Activated effector memory CD4-positive, alpha-beta T cell treated with anti-CD3 and anti-CD28 coated beads, Interleukin-2, amount 50 U/mL, for 16 hours (primary cell): ENCODE measurements around the gene HYLS1.
A peak's percentile ranks its signal among the peaks of the same experiment; 100 is the strongest.

Experiments
- DNase-seq: peaks from one replicate; pipeline ENCODE4 v3.0.0-alpha.2; 2020

Gene HYLS1

DNA sequence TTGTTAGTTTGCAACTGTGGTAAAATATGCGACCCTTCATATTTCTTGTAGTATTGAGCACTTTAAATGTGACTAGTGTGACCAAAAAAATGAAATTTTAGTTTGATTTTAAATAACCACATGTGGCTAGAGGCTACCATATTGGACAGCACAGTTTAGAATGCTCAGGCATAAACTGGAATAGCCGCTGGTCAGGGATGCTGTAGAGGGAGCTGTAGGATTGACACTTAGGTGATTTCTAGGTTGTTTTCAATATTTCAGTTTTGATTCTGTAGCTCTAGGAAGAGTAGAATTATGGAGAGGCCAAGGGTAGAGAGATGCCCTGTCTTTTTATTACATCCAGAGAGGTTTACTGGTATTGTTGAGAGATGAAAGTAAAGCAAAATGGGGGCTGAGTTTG, 47.6 kb downstream of the HYLS1 start:
- DNase-seq, result no peak

DNA sequence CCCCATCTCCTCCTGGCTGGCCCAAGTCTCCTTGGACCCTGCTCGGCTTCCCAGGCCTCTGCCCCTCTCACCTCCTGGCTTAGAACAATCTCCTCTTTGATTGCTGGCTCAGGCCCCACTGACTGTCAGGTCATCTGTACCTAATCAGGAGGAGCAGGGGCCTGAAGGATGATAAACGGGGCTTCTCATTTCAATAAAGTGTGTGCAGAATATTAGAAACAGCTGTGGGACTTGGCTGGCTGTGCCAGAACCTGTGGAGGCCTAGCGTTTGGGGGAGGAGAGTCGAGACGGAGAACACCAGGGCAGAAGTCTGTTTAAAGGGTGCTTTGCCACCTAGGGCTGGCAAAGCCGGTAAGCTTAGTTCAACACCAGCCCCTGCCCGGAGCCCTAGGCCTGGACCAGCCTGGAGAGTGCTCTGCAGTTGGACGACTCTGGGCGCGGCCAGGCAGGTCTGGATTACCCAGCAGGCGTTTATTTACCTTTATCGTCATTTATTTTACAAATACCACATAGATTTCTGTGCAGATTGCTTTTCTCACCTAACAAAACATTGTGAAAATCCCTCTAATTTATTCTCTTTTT, 48.2 kb downstream of the HYLS1 start:
- DNase-seq, result no peak

DNA sequence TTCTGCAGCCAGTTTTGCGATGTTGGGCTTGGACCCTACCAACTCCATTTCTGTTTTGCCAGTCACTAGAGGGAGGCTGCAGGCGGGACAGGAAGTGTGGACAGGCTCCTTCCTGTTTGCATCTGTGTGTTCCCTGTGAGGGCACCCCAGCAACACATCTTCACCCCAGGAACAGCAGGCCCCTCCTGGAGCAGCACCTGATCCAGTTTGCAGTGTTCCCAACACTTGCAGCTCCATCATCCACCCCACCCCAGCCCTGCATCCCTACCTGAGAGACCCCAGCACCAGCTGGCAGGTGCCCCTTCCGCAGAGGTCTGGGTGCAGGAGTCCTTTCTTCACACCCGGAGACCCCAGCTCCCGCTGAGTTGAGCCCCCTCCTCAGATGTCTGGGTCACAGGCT, 51.0 kb downstream of the HYLS1 start:
- no peak for DNase-seq

DNA sequence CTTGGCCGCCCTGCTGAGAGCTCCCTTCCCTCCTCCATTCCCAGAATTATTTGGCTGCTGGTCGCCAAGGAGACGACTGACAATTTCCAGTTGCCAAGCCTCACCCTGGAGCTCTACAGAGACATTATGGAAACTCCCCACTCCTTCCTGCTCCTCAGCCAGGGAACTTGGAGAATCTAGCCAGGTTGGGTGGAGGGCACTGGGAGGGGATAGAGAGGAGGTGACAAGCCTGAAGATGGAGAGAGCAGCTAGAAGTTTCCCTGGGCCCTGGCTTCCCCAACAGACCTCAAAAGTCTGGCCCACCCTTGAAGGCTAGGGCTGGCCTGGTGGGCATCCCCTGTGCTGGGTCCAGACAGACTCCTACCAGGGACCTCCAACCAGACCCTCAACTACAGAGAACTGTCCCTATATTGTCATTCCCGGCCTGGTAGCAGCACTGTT, 51.6 kb downstream of the HYLS1 start:
- DNase-seq, result no peak

DNA sequence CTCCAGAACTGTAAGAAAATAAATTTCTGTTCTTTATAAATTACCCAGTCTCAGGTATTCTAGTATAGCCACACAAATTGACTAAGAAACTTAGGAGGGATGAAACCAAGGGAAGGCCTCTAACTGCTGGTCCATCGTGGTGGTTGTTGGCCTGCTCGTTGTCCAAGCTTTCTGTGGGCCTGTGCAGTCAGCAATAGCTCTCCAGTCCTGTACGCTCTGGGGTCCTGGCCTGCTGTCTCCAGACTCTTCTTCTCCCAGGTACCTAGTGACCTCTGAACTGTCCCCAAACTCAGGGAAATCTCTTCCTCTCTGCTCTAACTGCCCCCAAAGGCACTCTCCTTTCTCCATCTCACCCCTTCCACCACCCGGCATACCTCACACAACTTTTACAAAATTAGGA, 52.7 kb downstream of the HYLS1 start:
- DNase-seq, result no peak

DNA sequence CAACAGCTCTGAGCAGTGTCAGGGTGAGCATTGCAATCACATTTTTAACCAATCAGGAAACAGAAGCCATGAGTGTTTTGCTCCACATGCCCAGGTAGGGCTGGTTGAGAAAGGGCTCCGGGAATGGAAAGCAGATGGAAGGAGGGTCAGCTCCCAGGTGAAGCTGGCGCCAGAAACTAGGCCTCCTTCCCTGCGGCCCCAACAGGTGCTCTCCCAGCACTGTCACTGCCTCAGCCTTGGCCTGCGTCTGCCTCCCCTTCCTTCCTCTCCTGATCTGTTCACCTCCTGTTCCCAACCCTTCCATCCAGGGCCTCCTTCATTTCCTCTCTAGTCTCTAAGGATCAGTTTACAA, 53.8 kb downstream of the HYLS1 start:
- DNase-seq, result no peak

DNA sequence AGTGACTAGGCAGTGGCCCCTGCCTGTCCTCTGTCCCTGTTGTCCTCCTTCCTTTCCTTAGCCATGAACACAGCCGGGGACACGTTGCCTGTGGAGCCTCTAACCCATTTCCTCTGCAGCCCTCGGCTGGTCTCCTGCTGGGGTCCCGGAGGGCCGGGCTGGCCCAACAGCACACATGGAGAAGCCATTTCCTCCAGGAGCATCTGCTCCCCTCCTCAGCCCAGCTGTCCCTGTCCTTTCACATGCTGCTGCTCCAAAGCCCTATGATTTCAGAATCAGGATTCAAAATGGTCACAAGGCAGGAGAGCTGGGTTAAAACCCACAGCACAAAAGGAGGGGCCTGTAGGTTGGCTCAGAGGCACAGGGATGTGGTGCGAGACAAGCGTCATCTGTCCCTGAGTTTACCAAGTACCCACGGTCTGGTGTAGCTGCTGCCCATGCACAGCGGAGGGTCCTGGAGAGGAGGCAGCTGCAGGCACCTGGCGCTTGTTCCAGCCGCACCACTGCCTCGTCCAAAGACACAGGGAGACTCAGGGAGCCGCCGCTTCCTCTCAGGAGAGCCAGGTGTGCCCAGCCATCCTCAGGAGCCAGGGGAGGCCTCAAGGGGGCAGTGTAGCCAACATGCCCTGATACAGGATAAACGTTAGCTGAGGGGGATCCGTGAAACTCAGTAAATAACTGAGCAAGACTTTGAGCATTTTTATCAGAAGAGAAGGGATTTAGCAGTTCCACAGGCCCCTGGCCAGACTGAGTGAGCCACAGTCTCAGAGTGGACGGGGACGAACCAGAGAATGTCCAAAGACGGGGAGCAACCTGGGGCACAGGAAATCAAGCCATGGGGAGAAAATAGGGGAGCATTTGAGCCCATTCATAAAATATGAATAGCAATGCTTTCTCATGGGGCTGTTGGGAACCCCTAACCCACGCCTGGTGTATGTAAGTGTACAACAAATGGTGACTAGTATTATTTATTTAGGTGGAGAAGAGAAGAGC, 54.4 kb downstream of the HYLS1 start:
- peak; percentile 77 for DNase-seq

DNA sequence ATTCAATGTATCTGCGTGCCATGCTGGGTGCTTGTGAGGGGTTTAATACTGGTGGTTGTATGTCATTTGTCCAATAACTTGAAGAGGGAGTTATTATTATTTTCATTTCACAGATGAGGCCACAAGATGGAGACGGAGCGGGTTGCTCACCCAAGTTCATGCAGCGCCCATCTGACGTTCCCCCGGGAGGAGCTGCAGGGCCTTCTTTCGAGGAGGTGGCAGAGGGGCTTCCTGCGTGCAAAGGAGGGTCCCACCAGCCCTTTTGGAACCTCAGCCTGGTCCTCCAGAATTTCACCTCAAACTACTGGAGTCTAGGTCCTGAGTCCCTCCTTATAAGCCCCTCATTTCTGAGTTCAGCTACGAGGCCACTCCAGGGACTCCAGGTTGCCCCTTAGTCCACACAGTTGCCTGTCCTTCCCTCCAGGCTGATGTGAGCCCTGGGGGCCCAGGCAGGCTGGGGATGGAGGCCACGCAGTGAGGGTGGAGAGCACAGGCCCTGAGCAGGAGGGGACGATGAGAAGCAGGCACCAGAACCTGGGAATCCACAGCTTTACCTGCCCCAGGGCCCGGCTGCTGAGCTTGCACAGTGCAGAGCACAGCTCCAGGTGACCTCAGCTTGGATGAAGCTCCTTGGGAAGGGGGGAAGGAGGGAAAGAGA, 55.4 kb downstream of the HYLS1 start:
- no peak for DNase-seq

DNA sequence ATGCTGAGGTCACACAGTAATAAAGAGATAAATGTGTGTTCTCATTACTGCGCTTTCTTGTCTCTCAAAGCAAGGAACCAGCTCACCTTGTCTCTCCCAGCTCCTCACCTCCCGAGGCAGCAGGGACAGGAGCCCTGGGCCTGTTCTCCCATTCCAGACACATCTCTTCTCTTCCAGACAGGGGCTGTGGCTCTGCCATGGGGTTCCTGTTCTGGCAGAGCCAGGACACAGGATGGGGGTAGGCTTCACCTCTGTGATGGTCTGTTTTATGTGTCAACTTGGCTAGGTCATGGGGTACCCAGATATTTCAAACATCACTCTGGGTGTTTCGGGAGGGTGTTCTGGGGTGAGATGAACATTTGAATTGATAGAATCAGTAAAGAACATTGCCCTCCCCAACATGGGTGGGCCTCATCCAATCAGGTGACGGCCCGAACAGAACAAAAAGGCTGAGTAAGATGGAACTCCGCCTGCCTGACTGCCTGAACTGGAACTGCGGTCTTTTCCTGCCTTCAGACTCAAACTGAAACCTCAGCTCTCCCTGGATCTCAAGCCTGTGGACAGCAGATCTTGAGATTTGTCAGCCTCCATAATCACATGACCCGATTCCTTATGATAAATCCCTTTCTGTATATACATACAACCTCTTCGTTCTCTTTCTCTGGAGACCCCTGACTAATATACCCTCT, 56.3 kb downstream of the HYLS1 start:
- no peak for DNase-seq

DNA sequence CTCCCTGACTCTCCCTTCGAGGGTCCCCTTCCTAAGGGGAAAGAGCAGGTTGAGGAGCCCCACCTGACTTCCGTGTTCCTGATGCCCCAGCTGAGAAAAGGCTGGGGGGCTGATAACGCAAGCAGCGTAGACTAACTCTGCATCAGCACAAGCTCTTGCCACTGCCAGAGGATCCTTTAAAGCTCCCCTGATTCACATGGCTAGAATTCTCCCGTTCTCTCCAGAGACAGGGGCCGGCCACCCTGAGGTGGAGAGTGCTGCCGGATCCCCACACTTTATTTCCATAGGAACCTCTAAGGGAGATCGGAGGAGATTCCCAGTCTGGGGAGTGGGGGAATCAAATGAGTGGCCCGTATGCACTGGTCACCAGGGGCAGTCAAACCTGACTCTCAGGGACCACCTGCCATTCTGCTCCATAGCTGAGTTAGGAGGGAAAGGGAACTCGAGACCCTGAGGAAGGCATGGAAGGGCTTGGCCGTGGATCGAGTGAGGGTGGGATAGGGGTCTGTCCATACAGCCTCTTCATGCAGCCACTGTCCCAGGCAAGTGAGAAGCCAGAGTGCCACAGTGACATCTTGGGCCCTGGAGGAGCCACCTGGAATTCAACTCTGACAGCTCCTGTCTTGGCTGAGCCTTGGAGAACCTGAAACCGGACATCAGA, 57.0 kb downstream of the HYLS1 start:
- DNase-seq, result no peak

DNA sequence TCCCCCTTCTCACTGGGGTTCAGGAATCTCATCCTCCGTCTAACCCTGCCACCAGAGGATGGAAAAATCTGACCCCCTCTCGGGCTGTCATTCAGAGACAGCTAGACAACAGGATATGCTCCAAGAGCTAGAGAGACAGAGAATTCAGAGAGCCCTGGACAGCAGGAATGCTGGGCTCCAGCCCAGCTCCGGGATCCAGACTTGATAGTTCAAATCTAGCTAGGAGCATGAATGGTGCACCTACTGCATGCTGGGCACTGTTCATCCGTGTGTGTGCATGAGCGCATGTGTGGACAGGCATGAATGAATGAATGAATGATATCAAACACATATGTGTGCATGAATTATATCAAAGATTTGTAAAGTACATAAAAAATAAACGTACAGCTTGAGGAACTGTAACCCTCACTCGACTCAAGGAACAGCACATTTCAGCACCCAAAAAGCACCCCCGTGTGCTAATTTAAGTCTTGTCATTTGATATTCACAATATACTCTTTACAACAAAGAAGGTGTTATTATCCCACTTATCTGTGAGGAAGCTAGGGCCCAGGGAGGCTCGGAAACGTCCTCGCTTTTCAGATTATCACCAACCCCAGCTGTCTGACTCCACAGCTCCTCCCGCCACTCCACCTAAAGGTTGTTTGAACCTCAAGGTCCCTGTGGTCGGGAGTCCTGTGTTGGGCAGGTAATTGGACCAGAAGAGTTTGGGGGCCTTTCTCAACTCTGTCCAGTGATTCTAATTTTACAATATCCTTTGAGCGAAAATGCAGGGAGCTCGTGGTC, 57.7 kb downstream of the HYLS1 start:
- DNase-seq, result no peak

DNA sequence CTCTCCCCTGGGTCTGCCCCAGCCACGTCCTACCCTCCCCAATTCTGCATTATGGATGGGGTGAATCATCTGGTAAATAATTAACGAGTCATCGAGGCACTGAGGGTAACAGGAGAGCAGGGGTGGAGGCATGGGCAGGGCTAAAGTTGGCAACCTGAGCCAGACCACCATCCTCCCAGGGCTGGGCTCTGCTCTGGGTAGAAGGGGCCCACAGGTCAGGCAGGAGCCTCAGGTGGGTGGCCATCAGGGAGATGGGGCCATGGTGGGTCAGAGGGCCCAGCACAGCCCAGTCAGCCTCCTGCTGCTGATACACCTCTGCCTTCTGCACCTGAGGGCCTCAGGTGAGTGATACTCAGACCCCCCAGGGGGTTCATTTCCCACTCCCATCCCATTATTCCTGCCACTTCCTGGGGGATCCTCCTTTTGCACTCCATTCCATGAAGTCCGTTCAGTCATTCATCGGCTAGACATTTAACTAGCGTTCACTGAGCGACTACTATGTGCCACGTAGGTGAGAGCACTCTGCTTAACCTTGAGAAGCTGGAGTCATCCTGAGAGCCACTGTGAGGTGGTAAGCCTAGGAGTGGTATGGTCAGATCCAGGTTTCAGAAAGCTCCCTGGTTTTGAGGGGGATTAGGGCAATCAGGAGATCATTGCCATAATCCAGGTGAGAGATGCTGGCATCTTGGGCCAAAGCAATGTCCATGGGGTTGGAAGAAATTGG, 58.5 kb downstream of the HYLS1 start, which contains the start of gene VSIG10L2:
Gene VSIG10L2 (plus strand): TSS at position 248 of the 724 bp plus-strand sequence. CDS start 12 bp downstream, at position 260.
- DNase-seq, result no peak

DNA sequence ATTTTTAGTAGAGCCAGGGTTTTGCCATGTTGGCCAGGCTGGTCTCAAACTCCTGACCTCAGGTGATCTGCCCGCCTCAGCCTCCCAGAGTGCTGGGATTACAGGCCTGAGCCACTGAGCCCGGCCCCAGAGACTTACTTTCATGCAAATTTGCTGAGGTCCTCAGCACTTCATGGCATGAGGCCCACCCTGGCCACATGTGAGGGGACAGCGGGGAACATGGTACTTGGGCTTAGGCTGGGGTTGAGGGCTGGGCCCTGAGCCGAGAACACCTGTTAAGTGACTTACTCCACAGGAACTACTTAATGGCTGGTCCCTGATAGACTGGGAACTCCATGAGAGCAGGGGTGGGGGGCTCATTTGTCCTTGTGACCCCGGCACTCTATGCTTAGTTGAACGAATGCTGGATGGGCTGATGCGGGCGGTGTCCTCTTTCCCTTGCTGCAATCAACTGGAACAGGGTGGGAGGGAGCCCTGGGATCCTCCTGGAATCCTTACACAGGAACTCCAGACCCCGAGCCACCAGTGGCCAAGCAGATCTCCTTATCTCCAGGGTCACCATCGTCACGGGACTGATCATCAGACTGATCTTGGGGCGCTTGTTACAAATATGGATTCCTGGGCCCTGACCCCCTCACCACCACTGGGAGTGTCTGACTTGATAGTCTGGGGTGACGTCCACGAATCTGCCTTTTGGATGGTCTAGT, 59.4 kb downstream of the HYLS1 start:
- no peak for DNase-seq

DNA sequence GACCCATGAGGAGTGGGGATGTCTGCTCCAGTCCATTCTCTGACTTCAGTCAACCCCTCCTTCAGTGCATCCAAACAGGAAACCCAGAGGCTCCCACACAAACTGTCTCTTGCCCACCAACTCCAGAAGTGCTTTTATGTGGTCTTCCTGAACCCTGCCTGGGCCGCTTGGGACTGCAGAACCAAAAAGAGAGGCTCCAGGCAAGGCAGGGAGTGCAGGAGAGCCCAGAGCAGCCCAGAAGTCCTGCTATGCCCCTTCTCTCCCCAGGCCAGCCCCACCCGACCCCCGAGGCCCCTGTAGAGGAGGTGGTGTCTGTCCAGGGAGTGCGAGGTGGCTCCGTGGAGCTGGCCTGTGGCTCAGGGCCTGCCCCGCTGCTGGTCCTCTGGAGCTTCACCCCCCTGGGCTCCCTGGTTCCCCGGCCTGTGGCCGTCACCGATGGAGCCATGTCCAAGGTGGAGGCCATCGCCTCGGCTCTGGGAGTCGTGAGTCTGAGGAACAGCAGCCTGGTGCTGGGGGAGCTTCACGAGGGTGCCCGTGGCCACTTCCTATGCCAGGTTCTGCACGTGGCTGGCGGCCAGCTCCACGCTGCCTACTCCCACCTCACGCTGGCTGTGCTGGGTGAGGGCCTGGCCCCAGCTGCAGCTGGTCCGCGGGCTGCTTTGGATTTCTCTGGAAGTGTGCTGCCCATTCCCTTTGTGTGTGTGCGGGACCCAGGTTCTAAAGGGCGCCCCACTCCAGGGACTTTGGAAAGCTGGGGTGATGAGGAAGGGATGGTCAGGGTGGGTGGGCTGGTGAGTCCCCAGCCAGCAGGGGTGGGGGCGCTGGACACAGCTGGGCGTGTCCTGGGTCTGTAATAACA, 60.2 kb downstream of the HYLS1 start:
- DNase-seq, result no peak

DNA sequence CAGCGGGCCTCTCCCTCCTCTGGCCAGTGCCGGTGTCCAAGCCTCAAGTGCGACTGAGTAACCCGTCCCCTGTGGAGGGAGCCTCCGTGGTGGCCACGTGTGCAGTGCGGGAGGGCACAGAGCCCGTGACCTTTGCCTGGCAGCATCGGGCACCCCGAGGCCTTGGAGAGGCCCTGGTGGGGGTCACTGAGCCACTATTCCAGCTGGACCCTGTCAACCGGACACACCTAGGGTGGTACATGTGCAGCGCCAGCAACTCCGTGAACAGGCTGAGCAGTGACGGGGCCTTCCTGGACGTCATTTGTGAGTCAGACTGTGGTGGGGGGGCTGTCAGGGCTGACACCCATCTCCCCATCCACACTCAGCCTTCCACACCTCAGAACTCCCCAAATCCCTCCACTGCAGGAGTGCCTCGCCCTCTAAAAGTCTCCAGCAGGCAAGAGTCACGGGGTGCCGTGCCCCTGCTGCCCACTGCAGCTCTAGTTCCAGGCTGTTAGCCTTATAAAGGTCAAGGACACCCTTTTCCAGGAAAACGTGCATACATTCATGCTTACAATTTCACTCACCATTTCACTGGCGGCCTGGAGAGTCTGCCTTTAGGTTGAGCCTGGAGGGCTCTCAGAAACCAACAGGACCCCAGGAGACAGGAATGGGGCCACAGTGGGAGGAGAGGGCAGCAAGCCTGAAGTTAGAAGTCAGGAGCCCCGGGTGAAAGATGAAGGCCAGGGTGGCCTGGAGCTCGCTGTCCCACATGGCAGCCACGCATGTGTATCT, 61.0 kb downstream of the HYLS1 start:
- DNase-seq, result no peak

DNA sequence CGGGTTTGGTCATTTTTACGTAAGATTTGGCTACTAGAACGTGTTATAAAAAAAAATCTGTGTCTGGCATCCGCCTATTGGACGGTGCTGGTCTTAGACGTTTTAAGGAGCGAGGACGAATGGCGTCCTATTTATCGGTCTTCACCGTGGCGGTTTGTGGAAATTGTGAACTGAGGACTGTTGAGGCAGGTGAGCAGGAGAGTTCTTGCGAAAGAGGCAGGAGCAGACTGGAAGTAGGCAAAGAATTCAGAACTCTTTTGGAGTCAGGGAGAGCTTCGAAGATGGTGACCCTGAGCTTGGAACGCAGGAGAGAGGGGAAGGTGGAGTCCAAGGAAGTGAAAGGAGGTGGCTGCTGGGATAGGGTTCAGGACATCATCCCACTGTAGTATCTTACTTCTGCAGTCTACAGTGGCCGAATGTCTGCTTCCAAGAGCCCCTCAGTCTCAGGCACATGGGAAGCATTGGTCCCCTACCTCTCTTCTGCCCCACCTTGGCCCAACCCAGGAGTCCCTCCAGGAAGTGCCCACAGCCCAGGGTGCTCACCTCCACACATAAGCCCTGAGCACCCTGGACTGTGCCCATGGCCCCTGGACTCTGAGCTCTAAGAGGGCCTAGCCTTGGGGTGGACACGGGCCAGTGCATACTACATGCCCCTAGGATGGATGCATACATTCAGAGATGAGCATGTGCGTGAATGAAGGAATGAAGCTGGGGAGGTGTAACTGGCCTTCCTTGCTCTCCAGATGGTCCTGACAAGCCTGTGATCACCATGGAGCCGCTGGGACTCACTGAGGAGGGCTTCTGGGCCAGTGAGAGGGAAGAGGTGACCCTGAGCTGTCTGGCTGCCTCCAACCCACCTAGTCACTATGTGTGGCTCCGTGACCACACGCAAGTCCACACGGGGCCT, 62.1 kb downstream of the HYLS1 start:
- DNase-seq, result no peak

DNA sequence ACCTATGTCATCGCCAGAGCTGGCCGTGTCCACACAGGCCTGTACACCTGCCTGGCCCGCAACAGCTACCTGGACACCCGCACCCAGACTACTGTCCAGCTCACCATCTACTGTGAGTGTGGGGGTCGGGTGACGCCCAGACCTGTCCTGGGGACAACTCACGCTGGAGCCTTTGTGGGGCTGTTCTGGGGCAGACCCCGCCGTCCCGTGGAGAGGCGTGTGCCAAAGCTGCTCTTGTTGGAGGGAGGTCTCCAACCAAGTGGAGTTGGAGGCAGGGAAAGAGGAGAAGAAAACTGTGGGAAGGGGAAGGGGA, 62.7 kb downstream of the HYLS1 start:
- no peak for DNase-seq
